ENCODE data around the gene ERI3.
"Not testable (repeated sequence)": the region's sequence is repeated elsewhere in the genome, so short reads cannot be mapped to it uniquely, and the experiment has no call there.

ERI3 gene

DNA sequence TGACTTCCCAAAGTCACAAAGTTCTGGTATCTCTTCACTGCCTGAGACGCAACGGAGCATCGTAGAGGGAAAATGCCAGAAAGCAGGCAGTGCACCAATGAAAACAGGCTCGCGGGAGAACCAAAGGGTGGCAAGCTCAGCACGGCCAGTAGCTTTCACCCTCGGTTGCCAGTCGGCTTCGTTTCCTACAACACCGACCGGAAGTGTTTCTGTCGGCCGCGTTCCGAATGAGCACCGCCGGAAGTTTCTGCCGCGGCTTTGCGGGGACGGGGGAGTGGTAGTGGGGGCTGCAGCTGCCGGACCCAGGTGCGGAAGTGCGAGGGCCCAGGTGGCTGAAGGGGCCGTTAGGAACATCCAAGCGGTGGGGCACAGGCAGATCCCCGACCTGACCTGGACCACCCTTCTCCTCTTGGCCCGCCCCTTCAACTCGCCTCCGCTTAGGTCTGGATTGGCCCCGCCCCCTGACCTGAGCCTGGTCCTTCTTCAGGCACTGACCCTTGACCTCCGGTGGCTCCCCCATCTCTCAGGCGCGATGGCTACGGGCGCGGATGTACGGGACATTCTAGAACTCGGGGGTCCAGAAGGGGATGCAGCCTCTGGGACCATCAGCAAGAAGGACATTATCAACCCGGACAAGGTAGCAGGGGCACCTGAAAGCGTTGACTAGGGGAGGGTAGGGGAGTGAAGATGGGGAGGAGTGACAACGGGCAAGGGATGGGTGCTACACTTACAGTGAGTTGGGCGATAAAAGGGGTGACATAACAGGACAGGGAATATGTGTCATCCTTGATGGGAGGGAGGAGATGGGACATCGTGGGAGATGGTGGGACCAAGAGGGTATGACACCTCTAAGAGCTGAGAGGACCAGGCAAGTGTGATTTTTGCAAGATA, 141.6 kb downstream of the ERI3 start, which contains the start of gene DMAP1:
TSS of gene DMAP1 (plus strand) at position 250 of the 891 bp plus-strand sequence. CDS start at position 533, 283 bp downstream.
- peak; percentile 88 to 90 for DNase-seq
- H3K27ac Mint-ChIP-seq: peak within 1 kb of the TSS; percentile 98
- peaks cover 36% of the 10 kb centered on the region for H3K4me1 Mint-ChIP-seq
- H3K9me3 Mint-ChIP-seq: no peaks in the 10 kb centered on the region
- H3K27me3 Mint-ChIP-seq: no peaks in the 10 kb centered on the region
- peak within 1 kb of the TSS; percentile 94 to 95 for H3K4me3 Mint-ChIP-seq
- peak; percentile 93 for ATAC-seq

DNA sequence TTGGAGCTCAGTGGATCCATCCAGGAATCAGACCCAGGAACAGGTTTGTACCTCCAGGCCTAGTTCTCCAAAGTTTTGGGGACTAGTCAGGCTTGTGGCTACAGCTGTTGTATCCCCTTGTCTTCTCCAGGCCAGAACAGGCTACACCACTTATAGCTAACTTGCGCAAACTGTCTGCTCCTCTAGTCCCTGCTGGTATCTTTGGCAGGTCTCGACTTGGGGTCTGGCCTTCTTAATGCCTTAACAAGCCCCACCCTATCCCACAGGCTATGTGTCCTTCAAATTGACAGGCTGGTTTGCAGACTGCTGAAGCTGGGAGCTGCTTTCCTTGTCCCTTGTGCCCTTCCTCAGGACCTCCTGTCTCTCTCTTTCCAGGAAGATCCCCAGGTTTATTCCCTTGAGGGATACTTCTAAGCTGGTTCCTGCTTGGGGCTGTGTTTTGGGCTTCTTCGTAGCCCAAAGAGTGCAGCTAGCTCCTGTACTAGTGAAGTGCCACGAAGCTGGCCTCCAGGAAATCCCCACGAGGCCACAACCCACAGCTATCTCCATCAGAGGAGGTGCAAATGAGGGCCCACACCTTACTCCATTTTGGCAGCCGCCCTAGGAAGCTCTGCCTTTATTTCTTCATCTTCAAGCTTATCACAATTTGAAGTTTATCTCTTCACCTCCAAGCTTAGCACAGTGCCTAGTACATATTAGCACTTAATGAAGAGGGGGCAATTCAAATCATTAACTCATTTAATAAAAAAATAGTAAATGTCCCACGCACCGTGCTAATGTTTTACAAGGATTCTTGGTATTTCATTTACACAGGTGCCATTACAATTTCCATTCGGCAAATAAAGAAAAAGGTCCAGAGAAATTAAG, 142.5 kb downstream of the ERI3 start:
- DNase-seq (peak; percentile 50 to 73), ATAC-seq (peak; percentile 79)
- Mint-ChIP-seq H3K27me3 (no peaks in the 10 kb centered on the region), H3K4me3 (peak overlapping the region; percentile 94 to 95), H3K9me3 (no peaks in the 10 kb centered on the region), H3K27ac (peak overlapping the region; percentile 98), H3K4me1 (peaks cover 36% of the 10 kb centered on the region)

DNA sequence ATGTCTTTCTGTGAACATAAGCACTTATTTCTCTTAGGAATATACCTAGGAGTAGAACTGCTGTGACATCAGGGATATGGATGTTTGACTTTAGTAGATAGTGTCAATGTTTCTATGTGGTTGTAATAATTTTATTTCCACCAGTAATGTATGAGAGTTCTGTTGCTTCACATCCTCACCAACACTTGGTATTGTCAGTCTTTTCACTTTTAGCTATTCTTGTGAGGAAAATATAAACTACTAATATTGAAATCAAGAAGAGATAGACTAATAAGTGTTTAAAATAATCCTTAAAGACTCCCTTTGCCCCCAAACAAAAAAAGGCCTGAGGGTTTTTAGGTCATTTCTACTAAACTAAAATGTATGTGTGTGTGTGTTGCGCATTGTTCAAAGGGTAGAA, 144.5 kb downstream of the ERI3 start:
- Mint-ChIP-seq H3K27me3 (no peaks in the 10 kb centered on the region), H3K9me3 (no peaks in the 10 kb centered on the region), H3K4me3 (no peak overlapping the region), H3K4me1 (peaks cover 31% of the 10 kb centered on the region), H3K27ac (no peak overlapping the region)
- DNase-seq (no peak), ATAC-seq (no peak)

DNA sequence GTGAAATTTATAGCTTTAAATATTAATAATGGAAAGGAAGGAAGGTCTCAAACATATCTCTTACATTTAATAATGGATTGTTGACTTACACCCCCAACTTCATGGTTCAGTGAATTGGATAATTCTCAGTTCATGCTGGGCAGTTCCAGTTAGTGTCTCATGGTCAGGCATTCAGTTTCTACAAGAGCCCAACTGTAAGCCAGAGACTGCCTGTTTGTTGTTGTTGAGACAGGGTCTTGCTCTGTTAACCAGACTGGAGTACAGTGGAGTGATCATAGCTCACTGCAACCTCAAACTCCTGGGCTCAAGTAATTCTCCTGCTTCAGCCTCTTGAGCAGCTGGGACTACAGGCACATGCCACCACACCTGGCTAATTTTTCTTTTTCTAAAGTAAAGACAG, 146.8 kb downstream of the ERI3 start:
- peaks cover 16% of the 10 kb centered on the region for H3K4me1 Mint-ChIP-seq

DNA sequence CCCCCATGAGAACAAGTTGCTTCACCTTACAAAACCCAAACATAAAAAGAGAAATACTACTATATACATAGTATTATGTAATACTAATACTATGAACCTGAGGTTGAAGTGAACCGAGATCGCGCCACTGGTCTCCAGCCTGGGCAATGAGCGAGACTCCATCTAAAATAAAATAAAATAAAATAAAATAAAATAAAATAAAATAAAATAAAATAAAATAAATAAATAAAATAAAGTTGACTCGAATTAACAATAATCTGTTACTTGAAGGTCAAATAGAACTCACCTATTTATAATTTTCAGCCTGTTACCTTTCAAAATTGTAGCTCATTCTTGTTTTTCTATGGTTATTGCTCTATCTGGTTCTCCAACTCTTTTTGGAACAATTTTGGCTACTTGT, 148.5 kb downstream of the ERI3 start:
- H3K4me3 Mint-ChIP-seq, H3K9me3 Mint-ChIP-seq, ATAC-seq, H3K27ac Mint-ChIP-seq, H3K27me3 Mint-ChIP-seq, DNase-seq, H3K4me1 Mint-ChIP-seq: not testable (repeated sequence)

More for the DNA sequence above, 146.8 kb downstream of the ERI3 start:
- H3K27ac Mint-ChIP-seq: no peak overlapping the region
- no peaks in the 10 kb centered on the region for H3K27me3 Mint-ChIP-seq
- H3K9me3 Mint-ChIP-seq: no peaks in the 10 kb centered on the region
- ATAC-seq (no peak), DNase-seq (no peak)
- no peak overlapping the region for H3K4me3 Mint-ChIP-seq

DNA sequence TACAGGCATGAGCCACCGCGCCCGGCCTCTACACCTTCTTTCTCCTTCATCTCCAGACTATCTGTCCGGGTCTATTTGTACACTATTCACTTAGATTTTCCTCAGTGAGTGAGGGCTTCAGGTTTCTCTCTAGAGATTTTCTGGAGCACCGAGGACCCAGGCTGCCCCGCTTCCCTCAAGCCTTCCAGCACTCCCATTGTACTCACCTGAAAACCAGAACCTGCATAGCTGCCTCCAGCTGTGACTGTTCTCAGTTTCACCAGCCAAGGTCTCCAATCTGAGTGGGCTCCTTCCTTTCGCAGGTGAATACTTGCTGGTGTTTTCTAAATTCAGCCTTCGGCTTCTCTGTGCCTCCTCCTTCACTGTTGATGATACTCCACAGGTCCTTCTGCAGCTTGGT, 154.7 kb downstream of the ERI3 start:
- no peaks in the 10 kb centered on the region for H3K27me3 Mint-ChIP-seq
- ATAC-seq: no peak

DNA sequence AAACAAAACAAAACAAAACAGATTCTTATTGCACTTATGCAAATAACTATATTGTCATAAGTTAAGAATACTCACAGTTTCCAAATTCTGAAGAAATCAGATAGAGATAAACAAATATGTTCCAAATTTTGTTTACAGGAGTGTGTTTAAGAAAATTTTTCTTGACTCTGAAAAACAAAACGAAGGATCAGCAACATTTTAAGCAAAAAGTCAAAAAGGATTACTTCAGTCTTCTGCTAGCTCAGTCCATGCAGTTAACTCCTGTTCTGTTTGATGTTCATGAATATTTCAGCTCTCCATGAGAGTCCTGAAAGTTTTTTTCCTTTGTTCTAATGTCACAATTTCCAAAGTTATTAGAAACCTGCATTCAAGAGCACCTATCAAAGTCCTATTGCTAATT, 180.4 kb downstream of the ERI3 start:
- no peak for DNase-seq
- no peak overlapping the region for H3K4me3 Mint-ChIP-seq
- H3K4me1 Mint-ChIP-seq: no peaks in the 10 kb centered on the region
- no peak overlapping the region for H3K27ac Mint-ChIP-seq
- ATAC-seq: no peak
- H3K9me3 Mint-ChIP-seq: peaks cover 0 to 6% of the 10 kb centered on the region in 2 donors
- H3K27me3 Mint-ChIP-seq: no peaks in the 10 kb centered on the region

More for the DNA sequence above, 154.7 kb downstream of the ERI3 start:
- Mint-ChIP-seq H3K9me3 (no peaks in the 10 kb centered on the region), H3K27ac (no peak overlapping the region), H3K4me3 (no peak overlapping the region), H3K4me1 (no peaks in the 10 kb centered on the region)
- no peak for DNase-seq

Measured in stimulated activated naive CD8-positive, alpha-beta T cell treated with anti-CD3 and anti-CD28 coated beads, Interleukin-15, amount 100 ng/mL, for 72 hours (primary cell).